ENCODE measurements around the gene COMTD1. TPM values are rescaled to one million over a fixed set of nuclear protein-coding genes. Genes with fewer than 3 reads are reported as not detected.

The COMTD1 gene
- total RNA-seq, 1 donor from 2014 or later: 22.0 TPM

GRCh38 chr10:75186310-75186709, 49.4 kb downstream of the COMTD1 start:
- no peaks in the 10 kb centered on the region for H3K36me3 ChIP-seq (ENCODE audit: control insufficient read depth, insufficient read depth, low read length)
- DNase-seq (ENCODE audit: low read depth): no peak
- no peak overlapping the region for H3K4me3 ChIP-seq (ENCODE audit: low read depth, low read length)
- no peaks in the 10 kb centered on the region for H3K27me3 ChIP-seq (ENCODE audit: control insufficient read depth, insufficient read depth, low read length)
- TF ChIP-seq CTCF (IDR thresholded peaks at IDR 0.05; ENCODE audit: insufficient read depth, low read length, poor library complexity, severe bottlenecking): no peak

Other genes with a start within 250 kb of the COMTD1 start
- 14.9 and 17.0 TPM in 2 replicates for gene SAMD8, start 124.3 kb downstream of the COMTD1 start, total RNA-seq
- gene VDAC2, start 25.2 kb downstream of the COMTD1 start, total RNA-seq: 188 and 251 TPM in 2 replicates
- 13.8 and 16.8 TPM in 2 replicates for gene ZNF503, start 165.8 kb upstream of the COMTD1 start, total RNA-seq
- gene LRMDA, start 195.7 kb upstream of the COMTD1 start, total RNA-seq: 18.7 and 24.3 TPM in 2 replicates

Measured in kidney epithelial cell (primary cell).